HG03342 (cell line): ENCODE measurements around the gene EPHB6.

Source experiments
- ATAC-seq: cut with Tn5 transposase; IDR thresholded peaks from one replicate; pipeline ENCODE4 v1.9.1; 2021; ENCODE audit warnings: mild to moderate bottlenecking, moderate library complexity; ENCODE audit not compliant: unreplicated experiment

The EPHB6 gene

GRCh38 chr7:142832417-142832816 is 22.5 kb upstream of the EPHB6 start:
- no peak for ATAC-seq

- ATAC-seq = peak; percentile 54
Observed at GRCh38 chr7:142833174-142834048, 21.5 kb upstream of the EPHB6 start.

DNA sequence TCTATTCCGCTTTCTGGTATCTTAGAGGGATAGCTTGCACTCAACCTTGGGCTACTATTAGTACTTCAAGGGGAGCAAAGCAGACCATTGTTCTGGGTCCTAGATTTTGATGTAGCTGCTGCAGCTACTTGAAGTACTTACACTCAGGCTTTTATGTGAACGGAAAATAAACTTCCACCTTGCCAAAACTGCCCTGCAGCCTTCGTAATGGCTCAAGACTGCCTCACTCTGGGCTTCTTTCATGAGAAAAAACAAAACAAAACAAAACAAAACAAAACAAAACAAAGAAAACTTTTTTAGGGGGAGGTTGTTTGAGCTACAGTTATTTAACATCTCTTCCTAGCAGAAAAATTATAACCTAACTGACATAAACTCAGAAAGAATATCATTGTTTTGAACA is 19.4 kb upstream of the EPHB6 start:
- ATAC-seq = no peak

GRCh38 chr7:142836426-142836825 is 18.4 kb upstream of the EPHB6 start:
- no peak for ATAC-seq

GRCh38 chr7:142838461-142839213 is 16.2 kb upstream of the EPHB6 start:
- no peak for ATAC-seq

DNA sequence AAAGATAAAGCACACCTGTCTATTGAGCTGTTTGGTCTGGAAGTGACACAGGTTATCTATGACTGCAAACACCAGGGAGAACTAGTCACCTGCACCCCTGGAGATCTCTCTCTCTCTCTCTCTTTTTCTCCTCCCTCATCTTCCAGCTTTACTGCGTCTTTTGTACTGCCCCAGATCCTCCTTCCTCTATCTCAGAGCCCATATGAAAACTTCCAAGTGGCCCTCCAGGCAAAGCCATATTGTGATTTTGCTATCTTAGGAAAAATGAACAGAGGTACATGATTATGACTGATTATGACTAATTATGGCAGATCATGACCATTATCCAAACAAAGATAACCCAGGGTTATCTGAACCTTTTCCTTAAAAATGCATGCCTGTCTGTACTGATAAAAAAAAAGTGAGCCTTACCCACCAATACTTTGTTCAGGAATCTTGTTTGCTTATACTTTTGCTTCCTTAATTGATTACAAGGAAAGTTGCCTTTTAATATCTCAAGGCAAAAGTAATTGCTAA is 12.6 kb upstream of the EPHB6 start:
- no peak for ATAC-seq

DNA sequence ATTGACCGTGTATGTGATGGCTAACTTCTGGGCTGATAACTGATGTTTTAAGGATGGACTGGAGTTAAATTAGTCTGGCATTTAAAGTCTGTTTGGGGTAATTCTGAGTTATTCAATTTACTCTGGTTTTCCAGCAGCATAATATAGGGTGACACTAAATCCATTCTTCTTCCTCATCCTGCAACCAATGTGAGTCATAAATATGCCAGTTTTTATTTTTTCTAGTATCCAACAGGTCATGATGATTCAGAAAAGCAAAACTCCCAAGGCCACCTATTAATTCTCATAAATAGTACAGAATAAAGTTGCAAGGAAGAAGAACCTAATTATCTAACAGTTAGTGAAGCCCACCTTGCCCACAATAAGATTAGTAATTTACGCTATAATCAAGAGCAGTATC is 7.5 kb upstream of the EPHB6 start:
- no peak for ATAC-seq

DNA sequence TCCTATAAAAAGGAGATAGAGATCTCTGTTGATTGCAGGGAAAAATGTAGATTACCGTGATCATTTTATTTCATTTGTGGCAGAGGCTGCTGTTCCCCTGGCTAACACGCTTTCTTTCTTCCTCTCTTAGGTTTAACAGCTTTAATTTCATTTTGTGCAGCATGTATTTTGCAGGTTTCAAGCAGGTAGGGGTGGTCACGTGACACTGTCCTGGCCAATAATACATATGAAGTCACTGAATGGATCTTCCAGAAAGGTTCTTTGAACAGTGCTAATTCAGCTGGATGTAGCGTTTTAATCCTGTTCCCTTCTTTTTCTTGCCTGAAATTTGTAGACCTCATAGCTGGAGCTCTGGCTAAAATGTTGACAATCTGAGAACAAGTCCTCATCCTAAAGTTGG is 3.6 kb upstream of the EPHB6 start:
- no peak for ATAC-seq

GRCh38 chr7:142851919-142852318 is 3.0 kb upstream of the EPHB6 start:
- no peak for ATAC-seq

GRCh38 chr7:142853739-142854371 is 1.0 kb upstream of the EPHB6 start:
- ATAC-seq = peak; percentile 84

- peak; percentile 5 for ATAC-seq
Observed at GRCh38 chr7:142855114-142855743, 353 bp downstream of the EPHB6 start.

DNA sequence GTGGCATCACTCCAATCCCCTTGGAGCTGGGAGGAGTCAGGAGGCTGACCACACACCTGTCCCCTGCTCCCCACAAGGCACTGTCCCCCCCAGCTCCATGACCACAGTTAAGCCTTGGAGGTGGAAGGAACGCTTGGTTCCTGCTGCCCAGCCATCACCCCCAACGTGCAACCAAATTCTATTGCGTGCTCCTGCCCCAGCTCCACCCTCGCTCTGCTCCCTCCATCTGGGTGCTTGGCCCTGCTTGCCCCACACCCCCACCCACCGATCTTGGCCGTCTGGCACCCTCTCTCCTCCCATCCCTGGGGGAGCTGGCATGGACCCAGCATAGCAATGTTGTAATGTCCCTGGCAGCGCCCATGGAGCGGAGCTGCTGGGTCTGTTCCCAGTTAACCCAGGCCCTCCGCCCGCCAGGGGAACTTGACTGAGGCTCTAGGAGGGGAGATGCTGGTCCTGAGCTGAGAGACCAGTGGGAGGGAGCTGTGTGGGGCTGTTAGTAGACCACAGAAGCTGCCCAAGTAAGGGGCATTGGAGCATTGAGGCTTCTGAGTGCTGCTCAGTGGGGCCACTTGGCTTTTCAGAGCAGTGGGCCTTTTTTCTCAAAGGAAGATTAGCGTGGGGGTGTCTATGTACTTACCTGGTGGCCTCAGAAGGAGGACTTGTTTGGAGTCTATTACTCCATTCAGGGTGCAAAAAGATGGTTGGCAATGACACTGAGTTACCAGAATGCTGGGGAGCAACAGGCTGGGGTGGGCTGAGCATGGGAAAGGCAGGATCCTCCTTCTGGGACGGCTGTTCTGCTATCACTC is 1.1 kb downstream of the EPHB6 start:
- no peak for ATAC-seq

DNA sequence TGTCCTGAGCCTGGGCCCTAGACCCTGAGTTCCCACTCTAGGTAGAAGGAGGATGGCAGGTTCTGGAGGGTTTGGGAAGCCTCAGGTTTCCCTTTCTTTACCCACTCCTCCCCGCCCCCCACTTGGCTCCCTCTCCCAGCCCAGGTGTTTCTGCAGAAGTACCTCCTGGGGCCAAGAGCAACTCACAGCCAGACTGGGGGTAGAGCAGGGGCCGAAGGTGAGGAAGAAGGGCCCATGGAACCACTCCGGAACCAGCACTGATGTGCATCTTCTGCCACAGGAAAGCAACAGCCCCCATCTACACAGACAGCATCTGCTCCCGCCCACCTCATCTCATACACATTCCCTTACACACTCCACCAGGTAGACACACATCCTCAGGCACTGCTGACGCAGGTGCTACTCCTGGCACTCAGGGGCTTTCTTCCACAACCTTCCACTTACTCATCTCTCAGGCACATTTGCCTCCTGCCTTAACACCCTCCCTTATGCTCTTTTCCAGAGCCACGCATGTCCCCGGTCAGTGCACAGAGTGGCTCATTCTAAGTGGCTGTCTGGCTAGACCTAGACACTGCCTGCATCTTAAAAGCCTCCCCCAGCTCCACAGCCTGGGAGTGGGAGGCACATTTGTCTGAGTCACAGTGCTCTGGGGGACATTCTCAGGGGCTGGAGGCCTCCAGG is 1.8 kb downstream of the EPHB6 start:
- ATAC-seq = no peak

- no peak for ATAC-seq
Observed at GRCh38 chr7:142857625-142858024, 2.7 kb downstream of the EPHB6 start.

DNA sequence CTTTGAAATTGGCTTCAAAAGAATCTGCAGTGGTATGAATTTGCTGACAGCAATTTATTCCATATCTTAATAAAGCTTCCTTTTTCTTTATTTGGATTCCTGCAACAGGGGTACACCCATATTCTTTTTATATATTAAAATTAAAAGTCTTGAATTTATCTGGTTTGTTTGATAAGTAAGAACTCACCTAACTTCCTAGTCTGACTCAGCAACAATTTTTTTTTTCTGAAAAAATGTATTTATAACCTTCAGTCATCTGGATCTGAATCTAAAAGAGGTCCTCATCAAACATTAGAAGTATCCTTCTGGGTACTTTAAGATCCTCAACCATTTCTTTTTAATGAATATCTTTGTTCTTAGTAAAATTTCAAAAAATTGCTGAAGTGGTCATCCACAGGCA is 4.5 kb downstream of the EPHB6 start:
- ATAC-seq = no peak

- ATAC-seq = no peak
Observed at GRCh38 chr7:142859829-142860228, 5.0 kb downstream of the EPHB6 start.

DNA sequence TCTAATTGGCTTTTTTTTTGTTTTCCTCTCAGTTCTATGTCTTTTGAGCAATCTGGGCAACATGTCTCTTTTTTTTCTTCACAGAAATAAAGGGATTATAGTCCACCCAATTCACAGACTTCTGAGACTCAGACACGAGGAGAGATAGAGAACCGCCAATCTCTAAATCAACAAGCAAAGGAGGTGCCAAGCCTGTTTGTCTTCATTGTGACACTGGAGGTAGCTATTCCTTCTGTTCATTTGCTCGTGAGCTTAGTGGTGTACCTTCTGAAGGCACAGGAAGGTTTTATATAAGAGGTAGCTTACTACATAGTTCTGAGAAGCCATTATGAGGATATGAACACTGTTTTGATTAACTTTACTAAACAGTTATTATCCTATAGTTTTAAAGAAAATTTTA is 6.1 kb downstream of the EPHB6 start:
- ATAC-seq = no peak

GRCh38 chr7:142862351-142862750 is 7.5 kb downstream of the EPHB6 start:
- no peak for ATAC-seq

DNA sequence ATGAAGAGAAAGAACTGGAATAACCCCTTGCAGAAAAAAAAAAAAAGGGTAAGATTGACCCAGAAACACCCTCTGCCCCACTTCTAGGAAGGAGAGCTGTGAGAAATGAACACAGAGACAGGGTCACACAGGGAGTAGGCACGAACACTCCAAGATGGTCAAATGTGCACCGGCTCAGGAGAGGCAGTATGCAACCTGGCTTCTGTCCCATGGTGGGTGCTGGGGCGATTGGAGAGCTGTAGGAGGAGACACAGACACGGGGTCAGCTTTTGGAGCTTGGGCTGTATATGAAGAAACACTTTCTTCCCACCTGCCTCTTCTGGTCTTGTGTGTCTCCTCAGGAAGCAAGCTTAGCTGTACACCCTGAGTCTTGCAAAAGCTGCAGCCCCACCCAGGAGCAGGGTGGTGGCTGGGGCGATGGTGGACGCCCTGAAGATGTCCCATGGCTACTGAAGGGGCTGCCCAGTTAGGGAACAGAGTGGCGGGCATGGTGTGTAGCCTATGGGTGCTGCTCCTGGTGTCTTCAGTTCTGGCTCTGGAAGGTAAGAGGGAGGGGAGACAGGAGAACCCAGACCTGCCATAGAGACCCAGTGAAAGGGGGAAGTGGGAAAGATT is 8.0 kb downstream of the EPHB6 start:
- no peak for ATAC-seq
